Epithelial cell of prostate (primary cell): ENCODE measurements around the gene UMODL1.
"Not testable (repeated sequence)": the region's sequence is repeated elsewhere in the genome, so short reads cannot be mapped to it uniquely, and the experiment has no call there.

Source experiments
- DNase-seq: peaks from one replicate; pipeline ENCODE4 v3.0.0-alpha.2; 2011; ENCODE audit warnings: low read depth, low spot score
- H3K27ac ChIP-seq: fragments of 450-650 bp; 2 replicates; pipeline ENCODE4 v1.5.1; 2017; ENCODE audit warnings: mild to moderate bottlenecking

UMODL1 gene

GRCh38 chr21:42111811-42112210 lies 40.7 kb downstream of the UMODL1 start:
- no peak overlapping the region for H3K27ac ChIP-seq
- no peak for DNase-seq

- no peak overlapping the region for H3K27ac ChIP-seq
- DNase-seq = no peak
These were observed 41.1 kb downstream of the UMODL1 start for GRCh38 chr21:42112238-42112637.

- H3K27ac ChIP-seq = no peak overlapping the region
- no peak for DNase-seq
These were observed 41.7 kb downstream of the UMODL1 start for GRCh38 chr21:42112857-42113256.

- H3K27ac ChIP-seq = no peak overlapping the region
- DNase-seq = no peak
These were observed 42.9 kb downstream of the UMODL1 start for GRCh38 chr21:42113926-42114409.

DNA sequence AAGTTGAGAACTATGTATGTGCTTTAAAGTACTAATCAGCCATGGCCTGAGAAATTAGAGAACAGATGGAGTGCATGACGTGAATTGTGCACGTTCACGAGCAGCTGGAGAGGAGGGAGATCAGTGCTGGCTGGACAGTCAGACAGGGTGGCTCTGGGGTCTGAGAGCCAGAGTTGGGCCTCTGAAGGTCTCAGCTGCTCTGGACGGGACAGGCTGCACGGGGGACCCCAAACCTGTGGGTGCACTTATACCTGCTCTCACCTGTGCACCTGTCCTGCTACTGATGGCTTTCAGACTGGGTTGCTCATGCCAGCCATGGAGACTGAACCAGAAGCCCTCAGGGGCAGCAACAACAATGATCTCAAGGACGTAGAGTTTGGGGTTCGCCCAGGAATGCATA lies 43.5 kb downstream of the UMODL1 start:
- no peak overlapping the region for H3K27ac ChIP-seq
- no peak for DNase-seq

GRCh38 chr21:42115136-42115683 lies 44.1 kb downstream of the UMODL1 start:
- no peak for DNase-seq
- no peak overlapping the region for H3K27ac ChIP-seq

GRCh38 chr21:42116551-42116950 lies 45.4 kb downstream of the UMODL1 start:
- not testable (repeated sequence) for H3K27ac ChIP-seq, DNase-seq

DNA sequence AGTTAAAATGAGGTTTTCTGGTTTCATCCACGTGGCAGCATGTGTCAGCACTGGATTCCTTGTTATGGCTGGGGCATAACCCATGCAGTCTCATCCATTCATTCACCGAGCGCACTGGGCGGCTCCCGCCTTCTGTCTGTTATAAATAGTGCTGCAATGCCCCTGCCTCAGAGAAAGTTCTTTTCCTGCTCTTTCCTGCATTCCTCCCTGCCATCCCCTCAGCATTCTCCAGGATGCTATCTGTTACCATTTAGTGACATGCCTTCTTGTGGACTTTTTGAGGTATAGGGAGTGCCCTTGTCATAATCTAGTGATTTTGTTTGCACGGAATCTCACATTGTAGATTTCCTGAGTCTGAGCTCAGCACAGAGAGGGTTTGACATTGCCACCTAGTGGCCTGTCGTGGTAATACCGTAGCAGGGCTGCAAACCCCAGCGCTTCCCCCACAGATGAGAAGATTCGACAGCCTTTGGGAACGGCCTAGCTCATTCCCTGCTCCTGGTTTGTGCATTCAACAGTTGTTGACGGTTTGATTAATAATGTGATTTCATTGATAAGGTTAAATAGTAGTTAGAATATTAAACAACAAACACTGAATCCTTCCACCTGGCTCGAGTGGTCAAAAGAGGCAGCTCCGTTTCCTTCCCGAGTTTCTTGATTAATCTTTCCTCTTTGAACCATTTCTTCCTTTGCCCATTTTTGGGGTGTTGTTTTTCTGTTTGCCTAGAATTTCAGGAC lies 46.3 kb downstream of the UMODL1 start:
- no peak for DNase-seq
- no peak overlapping the region for H3K27ac ChIP-seq

- no peak for DNase-seq
These were observed 47.1 kb downstream of the UMODL1 start for GRCh38 chr21:42117967-42118780.

DNA sequence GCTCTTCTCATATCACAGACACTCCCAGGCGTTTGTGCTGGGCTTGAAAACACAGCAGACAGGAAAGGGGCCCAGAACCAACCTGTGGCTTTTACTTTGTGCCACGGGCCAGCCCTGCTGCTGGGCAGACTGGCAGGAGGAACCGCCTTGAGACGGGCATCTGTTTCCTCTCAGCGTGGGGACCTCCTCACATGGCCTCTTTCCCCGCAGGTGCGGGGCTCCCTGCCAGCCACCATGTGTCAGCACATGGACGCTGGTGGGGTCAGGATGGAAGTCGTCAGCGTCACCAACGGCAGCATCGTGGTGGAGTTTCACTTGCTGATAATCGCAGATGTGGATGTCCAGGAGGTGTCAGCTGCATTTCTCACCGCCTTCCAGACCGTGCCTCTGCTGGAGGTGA lies 47.8 kb downstream of the UMODL1 start:
- H3K27ac ChIP-seq = no peak overlapping the region
- no peak for DNase-seq

More at GRCh38 chr21:42117967-42118780, 47.1 kb downstream of the UMODL1 start:
- H3K27ac ChIP-seq = no peak overlapping the region

- H3K27ac ChIP-seq = no peak overlapping the region
- no peak for DNase-seq
These were observed 49.2 kb downstream of the UMODL1 start for GRCh38 chr21:42120101-42120902.

DNA sequence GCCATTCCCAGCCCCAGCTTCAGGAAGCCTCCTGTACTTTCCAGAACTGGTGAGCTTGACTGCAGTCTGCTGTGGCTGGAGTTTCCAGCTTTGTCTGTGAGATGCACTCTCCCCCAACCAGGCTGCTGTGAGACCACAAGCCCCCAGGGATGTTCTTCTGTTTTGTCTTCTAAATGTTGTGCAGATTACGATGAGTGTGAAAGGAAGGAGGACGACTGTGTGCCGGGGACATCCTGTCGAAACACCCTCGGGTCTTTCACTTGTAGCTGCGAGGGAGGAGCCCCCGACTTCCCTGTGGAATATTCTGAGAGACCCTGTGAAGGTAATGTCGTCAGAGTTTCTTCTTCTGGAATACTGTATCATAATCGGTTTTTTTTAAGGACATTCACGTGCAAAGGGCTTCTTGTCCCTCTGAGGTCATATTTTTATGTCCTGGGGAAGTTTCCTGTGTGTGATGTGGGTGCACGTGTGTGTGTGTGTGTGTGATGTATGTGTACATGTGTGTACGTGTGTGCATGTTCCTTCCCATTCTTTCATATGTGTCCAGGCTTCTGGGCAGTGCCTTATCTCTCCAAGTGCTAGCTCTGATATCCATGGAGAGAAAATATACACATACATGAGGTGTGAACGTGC lies 49.9 kb downstream of the UMODL1 start:
- H3K27ac ChIP-seq = no peak overlapping the region
- DNase-seq = no peak

DNA sequence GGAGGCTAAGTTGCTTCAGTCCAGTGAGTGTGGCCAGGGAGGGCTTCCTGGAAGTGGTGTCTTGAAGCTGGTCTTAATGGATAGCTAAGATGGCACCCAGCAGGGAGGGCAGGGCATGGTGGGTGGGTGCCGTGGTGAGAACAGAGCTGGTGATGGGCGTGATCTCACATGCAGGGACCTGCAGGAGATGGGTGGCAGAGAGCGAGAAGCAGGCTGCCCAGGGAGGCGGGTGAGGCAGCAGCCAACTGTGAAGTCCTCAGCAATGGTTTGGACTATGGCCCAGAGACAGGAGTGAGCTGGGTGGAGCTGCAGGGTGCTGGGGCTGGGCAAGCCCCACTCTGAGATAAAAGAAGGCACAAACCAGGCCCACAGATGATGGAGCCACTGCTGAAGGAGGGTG lies 50.7 kb downstream of the UMODL1 start:
- DNase-seq = peak; percentile 44
- no peak overlapping the region for H3K27ac ChIP-seq

DNA sequence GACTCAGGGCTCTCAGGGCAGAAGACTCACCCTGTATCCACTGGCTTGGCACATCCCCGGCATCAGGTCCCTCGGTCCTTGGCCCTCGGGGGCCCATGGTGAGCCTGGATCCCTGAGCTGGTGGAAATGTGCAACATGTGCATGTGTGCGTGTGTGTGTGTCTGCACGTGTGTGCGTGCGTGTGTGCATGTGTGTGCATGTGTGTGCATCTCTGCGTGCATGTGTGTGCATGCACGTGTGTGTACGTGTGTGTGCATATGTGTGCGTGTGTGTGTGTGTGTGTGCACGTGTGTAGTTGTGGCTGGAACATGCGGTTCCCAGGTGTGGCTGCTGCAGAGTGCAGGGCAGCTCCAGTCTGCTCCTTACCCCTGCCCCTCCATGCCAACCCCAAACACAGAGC lies 51.3 kb downstream of the UMODL1 start:
- DNase-seq = no peak
- H3K27ac ChIP-seq = no peak overlapping the region

GRCh38 chr21:42122808-42123207 lies 51.7 kb downstream of the UMODL1 start:
- H3K27ac ChIP-seq = no peak overlapping the region
- no peak for DNase-seq

- no peak overlapping the region for H3K27ac ChIP-seq
- no peak for DNase-seq
These were observed 52.2 kb downstream of the UMODL1 start for GRCh38 chr21:42123219-42123908.

GRCh38 chr21:42124081-42124480 lies 53.0 kb downstream of the UMODL1 start:
- no peak overlapping the region for H3K27ac ChIP-seq
- no peak for DNase-seq

DNA sequence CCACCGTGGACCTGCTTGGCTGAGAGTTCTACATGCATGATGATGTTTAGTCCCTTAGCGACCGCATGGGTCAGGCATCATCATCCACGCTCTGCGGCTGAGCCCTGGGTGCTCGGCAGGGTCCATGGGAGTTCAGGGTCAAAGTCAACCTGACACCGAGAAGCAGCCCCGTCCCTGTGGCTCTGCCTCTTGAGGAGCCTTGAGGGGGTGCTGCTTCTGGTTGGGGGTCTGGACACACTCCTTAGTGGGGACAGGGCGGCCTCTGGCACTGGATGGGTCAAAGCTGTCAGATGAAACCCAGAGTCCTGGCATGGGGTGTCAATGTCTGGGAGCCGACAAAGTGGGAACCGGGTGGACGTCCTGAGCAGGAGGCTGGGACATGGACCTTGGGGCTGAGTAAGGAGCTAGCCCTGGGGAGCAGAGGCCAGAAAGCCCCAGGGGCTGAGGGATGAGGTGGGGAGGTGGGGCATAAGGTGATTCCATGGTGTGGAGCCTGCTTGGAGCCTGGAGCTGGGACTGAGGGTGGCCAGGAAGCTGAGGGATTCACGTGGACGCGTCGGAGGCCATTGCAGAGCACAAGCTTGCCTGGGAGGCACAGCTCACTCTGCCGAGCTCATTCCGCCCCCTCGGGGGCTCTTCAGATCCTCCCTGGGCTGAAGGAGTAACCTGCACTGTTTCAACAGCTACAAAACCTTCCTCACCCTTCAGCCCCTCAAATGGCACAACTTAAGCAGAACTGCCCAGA lies 53.9 kb downstream of the UMODL1 start:
- no peak for DNase-seq
- no peak overlapping the region for H3K27ac ChIP-seq
